Fibroblast of skin of right biceps (primary cell): Measurements from ENCODE around the gene ORAI3.

Experiments
- DNase-seq: peaks from one replicate; pipeline ENCODE4 v3.0.0-alpha.2; 2013

The ORAI3 gene

GRCh38 chr16:30992931-30993816 lies 44.3 kb downstream of the ORAI3 start:
- no peak for DNase-seq

- no peak for DNase-seq
These were observed 47.1 kb downstream of the ORAI3 start for GRCh38 chr16:30995927-30996323.

GRCh38 chr16:30996324-30996984 lies 47.6 kb downstream of the ORAI3 start:
- DNase-seq: no peak

- DNase-seq: peak; percentile 79
These were observed 48.3 kb downstream of the ORAI3 start for GRCh38 chr16:30996985-30997724.

- DNase-seq: peak; percentile 87
These were observed 49.1 kb downstream of the ORAI3 start for GRCh38 chr16:30997725-30998711.

- no peak for DNase-seq
These were observed 50.2 kb downstream of the ORAI3 start for GRCh38 chr16:30998852-30999761.

GRCh38 chr16:31000671-31001382 lies 52.0 kb downstream of the ORAI3 start:
- DNase-seq: no peak

GRCh38 chr16:31001507-31002249 lies 52.8 kb downstream of the ORAI3 start:
- no peak for DNase-seq

GRCh38 chr16:31002250-31002700 lies 53.4 kb downstream of the ORAI3 start:
- DNase-seq: no peak

- DNase-seq: no peak
These were observed 54.0 kb downstream of the ORAI3 start for GRCh38 chr16:31002862-31003341.

- DNase-seq: no peak
These were observed 54.9 kb downstream of the ORAI3 start for GRCh38 chr16:31003744-31004143.
